ENCODE measurements around the gene RPS15. TPM values are rescaled to one million over a fixed set of nuclear protein-coding genes. Genes with fewer than 3 reads are reported as not detected.
"Not testable (repeated sequence)": the region's sequence is repeated elsewhere in the genome, so short reads cannot be mapped to it uniquely, and the experiment has no call there.

The RPS15 gene
- total RNA-seq, 4 donors from 2014 or later: 1,297 to 2,978 (median 2,171) TPM

- WGBS: under 1% methylated on average over 14 of the region's 26 CpGs
- TF ChIP-seq, protein P1, sequence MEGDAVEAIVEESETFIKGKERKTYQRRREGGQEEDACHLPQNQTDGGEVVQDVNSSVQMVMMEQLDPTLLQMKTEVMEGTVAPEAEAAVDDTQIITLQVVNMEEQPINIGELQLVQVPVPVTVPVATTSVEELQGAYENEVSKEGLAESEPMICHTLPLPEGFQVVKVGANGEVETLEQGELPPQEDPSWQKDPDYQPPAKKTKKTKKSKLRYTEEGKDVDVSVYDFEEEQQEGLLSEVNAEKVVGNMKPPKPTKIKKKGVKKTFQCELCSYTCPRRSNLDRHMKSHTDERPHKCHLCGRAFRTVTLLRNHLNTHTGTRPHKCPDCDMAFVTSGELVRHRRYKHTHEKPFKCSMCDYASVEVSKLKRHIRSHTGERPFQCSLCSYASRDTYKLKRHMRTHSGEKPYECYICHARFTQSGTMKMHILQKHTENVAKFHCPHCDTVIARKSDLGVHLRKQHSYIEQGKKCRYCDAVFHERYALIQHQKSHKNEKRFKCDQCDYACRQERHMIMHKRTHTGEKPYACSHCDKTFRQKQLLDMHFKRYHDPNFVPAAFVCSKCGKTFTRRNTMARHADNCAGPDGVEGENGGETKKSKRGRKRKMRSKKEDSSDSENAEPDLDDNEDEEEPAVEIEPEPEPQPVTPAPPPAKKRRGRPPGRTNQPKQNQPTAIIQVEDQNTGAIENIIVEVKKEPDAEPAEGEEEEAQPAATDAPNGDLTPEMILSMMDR (IDR thresholded peaks at IDR 0.05): no peak
- no peak for TF ChIP-seq EP300 (IDR thresholded peaks at IDR 0.05)
- no peak for TF ChIP-seq POLR2A (IDR thresholded peaks at IDR 0.05; ENCODE audit: low read depth)
- no peak for TF ChIP-seq POLR2AphosphoS5 (IDR thresholded peaks at IDR 0.05)
- peak overlapping the region; percentile 68 to 98 (median 88) for H3K4me3 ChIP-seq
- H3K36me3 ChIP-seq: peaks cover 37 to 59% (median 54%) of the 10 kb centered on the region in 4 donors
- no peak for DNase-seq (ENCODE audit: extremely low spot score)
- intact Hi-C loops (cut with DNase I): no loop called here
- no peaks in the 10 kb centered on the region for H3K9me3 ChIP-seq
- peaks cover 15 to 32% (median 27%) of the 10 kb centered on the region in 4 donors for H3K4me1 ChIP-seq
- no peaks in the 10 kb centered on the region for H3K27me3 ChIP-seq
- peak overlapping the region; percentile 79 to 90 (median 88) for H3K27ac ChIP-seq (replicated peaks in 1 of 4)
These were observed 748 bp downstream of the RPS15 start for GRCh38 chr19:1438933-1439354.

- H3K27ac ChIP-seq (replicated peaks in 1 of 4): peak overlapping the region in 3 of 4 donors; percentile 79 to 90 (median 87)
These were observed 1.6 kb downstream of the RPS15 start for GRCh38 chr19:1439525-1440417.

DNA sequence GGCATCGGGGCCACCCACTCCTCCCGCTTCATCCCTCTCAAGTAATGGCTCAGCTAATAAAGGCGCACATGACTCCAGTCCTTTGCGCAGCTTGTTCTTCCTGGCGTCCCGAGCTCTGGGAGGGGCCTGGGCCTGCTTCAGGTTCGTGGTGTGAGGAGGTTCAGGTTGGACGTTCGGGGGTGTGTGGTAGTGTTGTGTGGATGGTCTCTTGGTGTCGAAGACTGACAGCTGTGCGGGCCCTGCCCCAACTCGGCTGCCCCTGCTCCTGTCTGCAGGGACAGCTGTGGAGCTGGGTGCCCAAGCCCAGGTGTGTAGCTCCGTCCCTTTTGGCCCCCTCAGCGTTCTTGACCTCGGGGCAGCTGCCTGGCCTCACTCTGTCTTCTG, 2.2 kb downstream of the RPS15 start:
- peaks cover 30 to 44% (median 40%) of the 10 kb centered on the region in 4 donors for H3K36me3 ChIP-seq
- intact Hi-C loops (cut with DNase I): loop anchor here (10.0 kb wide), 1 partner anchor 74 kb away; the partner anchor contains the start of gene ADAMTSL5
- no peak for DNase-seq (ENCODE audit: extremely low spot score)
- H3K27ac ChIP-seq (replicated peaks in 1 of 4): no peak overlapping the region
- H3K9me3 ChIP-seq: no peaks in the 10 kb centered on the region
- H3K4me3 ChIP-seq: no peak overlapping the region
- peaks cover 0 to 3% (median 3%) of the 10 kb centered on the region in 4 donors for H3K27me3 ChIP-seq
- TF ChIP-seq POLR2AphosphoS5 (IDR thresholded peaks at IDR 0.05) (no peak), EP300 (IDR thresholded peaks at IDR 0.05) (no peak), POLR2A (IDR thresholded peaks at IDR 0.05; ENCODE audit: low read depth) (no peak)
- TF ChIP-seq, protein P1 (IDR thresholded peaks at IDR 0.05): no peak
- WGBS: 82% methylated on average over 7 of the region's 15 CpGs
- peaks cover 23 to 41% (median 36%) of the 10 kb centered on the region in 4 donors for H3K4me1 ChIP-seq

More at GRCh38 chr19:1439525-1440417, 1.6 kb downstream of the RPS15 start:
- WGBS: 81% methylated on average over 47 of the region's 57 CpGs
- not testable (repeated sequence) for DNase-seq (ENCODE audit: extremely low spot score); H3K9me3 ChIP-seq; H3K27me3 ChIP-seq
- Histone ChIP-seq H3K4me3 (peak overlapping the region; percentile 68 to 98 (median 88)), H3K36me3 (peaks cover 31 to 50% (median 45%) of the 10 kb centered on the region in 4 donors), H3K4me1 (peaks cover 17 to 35% (median 30%) of the 10 kb centered on the region in 4 donors)
- intact Hi-C loops (cut with DNase I): loop anchor here (10.0 kb wide), 1 partner anchor 75 kb away; the partner anchor contains the start of gene ADAMTSL5

DNA sequence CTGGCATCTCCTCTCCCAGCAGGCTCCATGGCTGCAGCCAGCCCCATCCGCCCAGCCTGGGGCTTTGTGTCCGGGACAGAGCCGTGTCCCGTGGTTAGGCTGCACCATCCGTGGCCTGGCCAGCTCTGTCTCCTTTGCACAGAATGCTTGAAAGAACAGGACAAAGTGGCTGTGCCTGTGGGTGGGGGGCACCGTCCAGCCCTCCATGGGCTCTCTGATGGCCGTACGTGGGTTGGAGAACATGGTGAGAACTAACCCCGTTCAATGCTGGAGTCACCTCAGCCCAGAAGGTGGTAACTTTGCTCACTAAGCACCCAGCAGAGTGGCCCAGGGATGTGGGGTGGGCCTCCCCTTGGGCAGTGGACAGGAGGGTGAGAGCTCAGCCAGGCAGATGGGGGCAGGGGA, 2.8 kb downstream of the RPS15 start:
- no peak overlapping the region for H3K4me3 ChIP-seq
- H3K4me1 ChIP-seq: peaks cover 29 to 47% (median 42%) of the 10 kb centered on the region in 4 donors
- no peak for DNase-seq (ENCODE audit: extremely low spot score)
- H3K27ac ChIP-seq (replicated peaks in 1 of 4): no peak overlapping the region
- no peaks in the 10 kb centered on the region for H3K9me3 ChIP-seq
- H3K36me3 ChIP-seq: peaks cover 27 to 38% (median 36%) of the 10 kb centered on the region in 4 donors
- H3K27me3 ChIP-seq: peaks cover 0 to 9% (median 9%) of the 10 kb centered on the region in 4 donors
- intact Hi-C loops (cut with DNase I): loop anchor here (10.0 kb wide), 1 partner anchor 74 kb away; the partner anchor contains the start of gene ADAMTSL5
- WGBS: 92% methylated on average over 2 of the region's 9 CpGs
- TF ChIP-seq EP300 (IDR thresholded peaks at IDR 0.05) (no peak), POLR2A (IDR thresholded peaks at IDR 0.05; ENCODE audit: low read depth) (no peak), POLR2AphosphoS5 (IDR thresholded peaks at IDR 0.05) (no peak)
- TF ChIP-seq, protein P1 (IDR thresholded peaks at IDR 0.05): no peak

Data from esophagus muscularis mucosa (tissue), 4 donors.